ENCODE measurements around the gene ZFYVE26. TPM values are rescaled to one million over a fixed set of nuclear protein-coding genes. Genes with fewer than 3 reads are reported as not detected.

Gene ZFYVE26
- total RNA-seq, 1 experiment from 2014 or later = 19.9 TPM

DNA sequence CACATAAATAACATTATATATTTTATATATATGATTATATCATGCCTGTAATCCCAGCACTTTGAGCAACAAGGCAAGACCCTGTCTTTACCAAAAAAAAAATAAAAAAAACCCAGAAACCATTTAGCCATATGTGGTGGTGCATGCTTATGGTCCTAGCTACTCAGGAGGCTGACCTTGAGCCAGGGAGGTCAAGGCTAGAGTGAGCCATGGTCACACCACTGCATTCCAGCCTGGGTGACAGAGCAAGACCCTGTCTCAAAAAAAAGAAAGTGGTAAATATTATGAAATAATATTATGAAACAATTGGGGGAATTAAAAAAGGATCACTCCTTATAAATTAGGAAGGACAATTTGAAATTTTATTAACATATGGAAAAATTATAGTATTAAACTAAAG is 19.2 kb upstream of the ZFYVE26 start:
- Histone ChIP-seq H2BK5ac (ENCODE audit: insufficient read length, low read length) (no peak overlapping the region), H3K9ac (ENCODE audit: extremely low read depth, insufficient read length, low read length) (no peak overlapping the region), H3K14ac (ENCODE audit: insufficient read depth, low read length) (no peak overlapping the region), H3T11ph (ENCODE audit: low read length) (no peak overlapping the region), H3K27ac (ENCODE audit: insufficient read length, low read depth, low read length) (no peak overlapping the region), H3K4ac (ENCODE audit: low read depth, low read length) (no peak overlapping the region), H3K79me2 (ENCODE audit: insufficient read depth, low read length) (no peaks in the 10 kb centered on the region), H3K4me1 (ENCODE audit: insufficient read depth, low read length) (no peaks in the 10 kb centered on the region), H4K5ac (ENCODE audit: insufficient read length, low read depth, low read length) (no peak overlapping the region), H2AFZ (ENCODE audit: low read length) (no peak overlapping the region), H2BK120ac (ENCODE audit: low read depth, low read length, poor library complexity, severe bottlenecking) (no peak overlapping the region), H3K9me3 (ENCODE audit: control insufficient read depth, low read depth, low read length) (no peaks in the 10 kb centered on the region), H2BK15ac (ENCODE audit: low read depth, low read length) (no peak overlapping the region), H2BK12ac (ENCODE audit: insufficient read length, low read depth, low read length) (no peak overlapping the region), H3K79me1 (ENCODE audit: insufficient read depth, low read depth, low read length, poor library complexity, severe bottlenecking) (no peaks in the 10 kb centered on the region), H3K56ac (ENCODE audit: insufficient read length, low read depth, low read length) (no peak overlapping the region), H4K91ac (ENCODE audit: insufficient read length, low read depth, low read length) (no peak overlapping the region), H3K27me3 (ENCODE audit: insufficient read depth, low read length) (no peaks in the 10 kb centered on the region), H3K4me2 (ENCODE audit: insufficient read depth, insufficient read length, low read length) (no peak overlapping the region), H3K23ac (ENCODE audit: insufficient read length, low read depth, low read length) (no peak overlapping the region), H2BK20ac (ENCODE audit: low read depth, low read length, poor library complexity, severe bottlenecking) (no peak overlapping the region), H3K18ac (ENCODE audit: insufficient read length, low read depth, low read length) (no peak overlapping the region), H3K23me2 (ENCODE audit: insufficient read length, low read depth, low read length, poor library complexity, severe bottlenecking) (no peaks in the 10 kb centered on the region), H4K8ac (replicated peaks; ENCODE audit: insufficient read length, low read depth, low read length) (no peak overlapping the region), H4K20me1 (ENCODE audit: control insufficient read depth, insufficient read depth, insufficient read length) (no peaks in the 10 kb centered on the region), H2AK5ac (ENCODE audit: insufficient read length, low read length) (no peak overlapping the region)
- DNase-seq = no peak
- Mint-ChIP-seq H3K27ac (no peak overlapping the region), H3K9me3 (no peaks in the 10 kb centered on the region), H3K36me3 (ENCODE audit: insufficient read depth in 1 of 3, low read depth in 3 of 3) (peaks cover 2 to 14% (median 9%) of the 10 kb centered on the region in 3 experiments; a peak in 4 of 7 replicates), H3K4me1 (no peaks in the 10 kb centered on the region), H3K27me3 (ENCODE audit: low read depth) (no peaks in the 10 kb centered on the region), H3K4me3 (no peak overlapping the region)
- TF ChIP-seq, protein P1, sequence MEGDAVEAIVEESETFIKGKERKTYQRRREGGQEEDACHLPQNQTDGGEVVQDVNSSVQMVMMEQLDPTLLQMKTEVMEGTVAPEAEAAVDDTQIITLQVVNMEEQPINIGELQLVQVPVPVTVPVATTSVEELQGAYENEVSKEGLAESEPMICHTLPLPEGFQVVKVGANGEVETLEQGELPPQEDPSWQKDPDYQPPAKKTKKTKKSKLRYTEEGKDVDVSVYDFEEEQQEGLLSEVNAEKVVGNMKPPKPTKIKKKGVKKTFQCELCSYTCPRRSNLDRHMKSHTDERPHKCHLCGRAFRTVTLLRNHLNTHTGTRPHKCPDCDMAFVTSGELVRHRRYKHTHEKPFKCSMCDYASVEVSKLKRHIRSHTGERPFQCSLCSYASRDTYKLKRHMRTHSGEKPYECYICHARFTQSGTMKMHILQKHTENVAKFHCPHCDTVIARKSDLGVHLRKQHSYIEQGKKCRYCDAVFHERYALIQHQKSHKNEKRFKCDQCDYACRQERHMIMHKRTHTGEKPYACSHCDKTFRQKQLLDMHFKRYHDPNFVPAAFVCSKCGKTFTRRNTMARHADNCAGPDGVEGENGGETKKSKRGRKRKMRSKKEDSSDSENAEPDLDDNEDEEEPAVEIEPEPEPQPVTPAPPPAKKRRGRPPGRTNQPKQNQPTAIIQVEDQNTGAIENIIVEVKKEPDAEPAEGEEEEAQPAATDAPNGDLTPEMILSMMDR (conservative IDR thresholded peaks at IDR 0.05) = no peak

All from H9 (cell line).